K562 (cell line): ENCODE data around the gene KLHL14.

Source experiments
- ATF2 ChIP-seq: sonication (generic); formaldehyde crosslinking; IDR thresholded peaks from 2 replicates; pipeline ENCODE4 v1.8.1; 2022; ENCODE audit warnings: missing genetic modification reagents
- CHD2 ChIP-seq: IDR thresholded peaks from 2 replicates; pipeline ENCODE4 v1.6.1; 2011; ENCODE audit warnings: low read depth, low read length
- CTCF ChIP-seq, 3 experiments: IDR thresholded peaks in 2 of 3; conservative IDR thresholded peaks in 1 of 3; 2 replicates each; pipeline ENCODE4 v1.5.1; 2011 to 2012; ENCODE audit warnings: low read length in 3 of 3, mild to moderate bottlenecking in 3 of 3, control low read depth in 2 of 3, improper control_type of control experiment in 1 of 3, inconsistent platforms in 1 of 3, low read depth in 1 of 3, mixed read lengths in 1 of 3, moderate library complexity in 1 of 3; ENCODE audit not compliant: insufficient read depth in 2 of 3
- ETV5 ChIP-seq: sonication (generic); formaldehyde crosslinking; IDR thresholded peaks from 2 replicates; pipeline ENCODE4 v1.4.0; 2020; ENCODE audit warnings: low read depth, mild to moderate bottlenecking, missing genetic modification reagents
- MYNN ChIP-seq, 2 experiments: sonication (generic); formaldehyde crosslinking in 1 of 2; IDR thresholded peaks; 2 replicates each; pipeline versions ENCODE4 v1.5.0 to v1.6.1; 2016 to 2020; ENCODE audit warnings: antibody characterized with exemption in 1 of 2, missing genetic modification reagents in 1 of 2
- PTTG1 ChIP-seq: fragments of 450-650 bp; IDR thresholded peaks from 2 replicates; pipeline ENCODE4 v1.6.1; 2016; ENCODE audit warnings: low read depth, mild to moderate bottlenecking, missing genetic modification characterization, missing compliant biosample characterization
- SETDB1 ChIP-seq: IDR thresholded peaks from one replicate; pipeline ENCODE4 v1.6.1; 2012; ENCODE audit warnings: low read length, control low read depth, inconsistent platforms
- YBX1 ChIP-seq: fragments of 450-650 bp; IDR thresholded peaks from 2 replicates; pipeline ENCODE4 v1.7.1; 2016; ENCODE audit warnings: mild to moderate bottlenecking
- YY1 ChIP-seq, 3 experiments: IDR thresholded peaks; 2 replicates each; pipeline ENCODE4 v1.6.1; 2011; ENCODE audit warnings: low read length in 2 of 3, mild to moderate bottlenecking in 2 of 3, moderate library complexity in 2 of 3, borderline replicate concordance in 1 of 3, control low read depth in 1 of 3, low read depth in 1 of 3; ENCODE audit not compliant: insufficient read depth in 3 of 3, insufficient replicate concordance in 2 of 3, control insufficient read depth in 1 of 3, insufficient read length in 1 of 3; ENCODE audit errors: extremely low read depth in 1 of 3
- ZNF263 ChIP-seq: sonication (generic); formaldehyde crosslinking; IDR thresholded peaks from 2 replicates; pipeline ENCODE4 v1.8.0; 2022; ENCODE audit warnings: mild to moderate bottlenecking, missing genetic modification reagents, borderline replicate concordance
- ZNF324 ChIP-seq: fragments of 250-450 bp; sonication (Bioruptor Pico); IDR thresholded peaks from 2 replicates; pipeline ENCODE4 v1.4.0; 2020; ENCODE audit warnings: mild to moderate bottlenecking

GRCh38 chr18:32749809-32750208 is 23.0 kb downstream of the KLHL14 start:
- no peak for TF ChIP-seq MYNN (IDR thresholded peaks at IDR 0.05)
- no peak for TF ChIP-seq MYNN (CRISPR knock-in tag; IDR thresholded peaks at IDR 0.05)
- TF ChIP-seq ZNF324 (CRISPR knock-in tag), result no peak
- no peak for TF ChIP-seq ZNF263 (CRISPR knock-in tag)
- TF ChIP-seq CTCF (IDR thresholded peaks at IDR 0.05 in 2 of 3, conservative IDR thresholded peaks at IDR 0.05 in 1 of 3; ENCODE audit: insufficient read depth in 2 of 3, low read depth in 1 of 3, low read length in 3 of 3), result no peak
- no peak for TF ChIP-seq ETV5 (CRISPR knock-in tag)
- TF ChIP-seq CHD2, result no peak
- no peak for TF ChIP-seq YBX1
- TF ChIP-seq PTTG1 (tag), result no peak
- TF ChIP-seq YY1 (IDR thresholded peaks at IDR 0.05; ENCODE audit: borderline replicate concordance in 1 of 3, control insufficient read depth in 1 of 3, extremely low read depth in 1 of 3, insufficient read depth in 3 of 3, insufficient read length in 1 of 3, insufficient replicate concordance in 2 of 3, low read depth in 1 of 3, low read length in 2 of 3), result no peak
- TF ChIP-seq SETDB1, result no peak
- no peak for TF ChIP-seq ATF2
